Panc1 (cell line): ENCODE results near the gene FGR. TPM values are rescaled to one million over a fixed set of nuclear protein-coding genes. Genes with fewer than 3 reads are reported as not detected.

ENCODE experiments used
- ATAC-seq: fragments of 200-7000 bp; cut with Tn5 transposase; 2 replicates; pipeline ENCODE4 v1.9.1; 2020; ENCODE audit warnings: mild to moderate bottlenecking, moderate library complexity
- BruUV-seq: library from RNA; stranded (reverse); fragments of 400-500 nt; replicated peaks from 2 replicates; lab custom pipeline; 2021; lab: Mats Ljungman, UMichigan
- CTCF ChIA-PET: fragments of 300-600 bp; sonication (Branson Sonifier 250); formaldehyde crosslinking; loops from one replicate; lab custom pipeline; 2022; ENCODE audit warnings: antibody characterized with exemption; lab: Charles Lee
- POLR2A ChIA-PET: fragments of 300-600 bp; sonication (Branson Sonifier 250); formaldehyde crosslinking; loops from one replicate; lab custom pipeline; 2022; ENCODE audit warnings: antibody characterized with exemption; lab: Charles Lee
- DNase-seq: peaks from one replicate; pipeline ENCODE4 v3.0.0-alpha.2; 2010; ENCODE audit warnings: low read depth, low spot score
- H3K27ac ChIP-seq: 2 replicates; pipeline ENCODE4 v1.5.1; 2011; ENCODE audit warnings: mild to moderate bottlenecking, low read length, inconsistent platforms
- H3K27me3 ChIP-seq: fragments of 200-500 bp; sonication (Bioruptor generic); 2 replicates; pipeline ENCODE4 v1.6.0; 2014; ENCODE audit warnings: low read length, inconsistent platforms; ENCODE audit not compliant: control insufficient read depth, insufficient read depth
- H3K36me3 ChIP-seq: fragments of 200-500 bp; sonication (Bioruptor generic); 2 replicates; pipeline ENCODE4 v1.5.1; 2014; ENCODE audit warnings: inconsistent platforms, mild to moderate bottlenecking, low read length, moderate library complexity; ENCODE audit not compliant: control insufficient read depth, insufficient read depth
- H3K4me1 ChIP-seq: 2 replicates; pipeline ENCODE4 v1.5.1; 2011; ENCODE audit warnings: inconsistent platforms, mild to moderate bottlenecking, low read length, moderate library complexity; ENCODE audit not compliant: control insufficient read depth, insufficient read depth
- H3K4me3 ChIP-seq, 2 experiments: 2 replicates each; pipeline ENCODE4 v1.5.1; 2011 to 2012; ENCODE audit warnings: low read depth in 2 of 2, low read length in 2 of 2, mild to moderate bottlenecking in 2 of 2, inconsistent platforms in 1 of 2, moderate library complexity in 1 of 2
- H3K9me3 ChIP-seq: fragments of 200-500 bp; sonication (Bioruptor generic); 2 replicates; pipeline ENCODE4 v1.5.1; 2014; ENCODE audit warnings: low read depth, mild to moderate bottlenecking, inconsistent platforms, low read length, moderate library complexity; ENCODE audit not compliant: control insufficient read depth, insufficient read depth
- POLR2AphosphoS5 ChIP-seq: IDR thresholded peaks from 2 replicates; pipeline ENCODE4 v1.6.1; 2012; ENCODE audit warnings: mild to moderate bottlenecking, low read depth, low read length, moderate library complexity
- SIN3A ChIP-seq: IDR thresholded peaks from 2 replicates; pipeline ENCODE4 v1.6.1; 2012; ENCODE audit warnings: low read depth, mild to moderate bottlenecking, low read length, moderate library complexity, borderline replicate concordance; ENCODE audit not compliant: insufficient read depth
- TCF7L2 ChIP-seq: IDR thresholded peaks from 2 replicates; pipeline ENCODE4 v1.6.1; 2011; ENCODE audit warnings: mild to moderate bottlenecking, low read depth, low read length, inconsistent platforms
- in situ Hi-C: cut with HindIII; loops from 2 replicates; pipeline ENCODE4 v1.10.0; 2016; ENCODE audit warnings: low sequenced_read_pairs, low pct_unique_long_range_greater_than_20kb
- intact Hi-C: fragments of 100-400 bp; cut with micrococcal nuclease; formaldehyde crosslinking; loops from one replicate; pipeline ENCODE4 v1.10.0; 2022; ENCODE audit not compliant: unreplicated experiment
- total RNA-seq: library from RNA; stranded (reverse); gene quantifications from one replicate; pipeline ENCODE4 v1.2.1, GENCODE V29; 2021; ENCODE audit not compliant: unreplicated experiment
- TF ChIP-seq, protein P1 (sequence below), 2 experiments: IDR thresholded peaks; 2 replicates each; pipeline ENCODE4 v1.6.1; 2011 to 2012; ENCODE audit warnings: low read depth in 2 of 2, control low read depth in 1 of 2, low read length in 1 of 2, mild to moderate bottlenecking in 1 of 2, moderate library complexity in 1 of 2; ENCODE audit not compliant: insufficient read depth in 1 of 2
- TF ChIP-seq, protein P2 (sequence below): fragments of 450-650 bp; IDR thresholded peaks from 2 replicates; pipeline ENCODE4 v1.5.1; 2017; ENCODE audit warnings: mild to moderate bottlenecking

FGR gene
- total RNA-seq, 1 experiment from 2014 or later, result 0.18 TPM

DNA sequence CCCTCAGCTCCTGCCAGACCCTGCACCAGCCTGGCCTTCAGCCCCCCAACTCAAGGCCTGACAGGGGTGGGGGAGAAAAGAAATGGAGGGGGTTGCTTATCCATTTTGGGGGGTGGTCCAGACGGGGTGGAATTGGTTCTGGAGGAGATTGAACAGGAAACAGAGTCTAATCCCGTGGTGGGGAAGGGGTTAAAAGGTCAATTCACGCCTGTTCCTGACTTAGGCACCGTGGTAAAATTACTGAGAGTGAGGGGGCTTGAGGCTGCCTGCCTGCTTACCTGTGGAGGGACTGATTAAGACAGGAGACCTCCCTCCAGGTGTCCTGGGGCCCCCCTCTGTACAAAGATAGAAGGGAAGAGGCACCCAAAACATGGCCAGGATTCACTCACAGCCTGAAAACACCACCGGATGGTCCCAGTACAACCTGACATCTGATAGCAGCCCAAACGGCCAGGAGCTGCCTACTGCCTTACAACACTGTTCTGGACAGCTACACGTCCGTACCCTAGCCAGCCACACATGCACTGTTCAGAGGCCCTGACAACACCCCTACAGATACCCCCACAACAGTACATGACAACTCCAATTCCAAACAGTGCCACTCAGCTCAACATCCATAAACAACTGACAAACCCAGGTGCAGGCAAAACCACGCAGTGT, 62.8 kb downstream of the FGR start:
- DNase-seq (no peak), ATAC-seq (no peak)
- intact Hi-C loops (no loop called here), in situ Hi-C loops (no loop called here)
- Histone ChIP-seq H3K4me3 (peak overlapping the region in 1 of 2 experiments; percentile 23; a peak in 2 of 4 replicates), H3K36me3 (no peaks in the 10 kb centered on the region), H3K27ac (peak overlapping the region; percentile 91), H3K27me3 (no peaks in the 10 kb centered on the region), H3K4me1 (peaks cover 83% of the 10 kb centered on the region), H3K9me3 (no peaks in the 10 kb centered on the region)
- ChIA-PET CTCF (interaction anchor here (0.5 to 7.6 kb wide), 3 partner anchors 16 to 539 kb away, joined by 3 to 46 read pairs (median 9); no protein-coding TSS in a partner anchor), POLR2A (interaction anchor here (0.6 to 0.7 kb wide), 2 partner anchors 25 to 88 kb away, joined by 3 to 16 read pairs; no protein-coding TSS in a partner anchor)
- TF ChIP-seq, protein P1, sequence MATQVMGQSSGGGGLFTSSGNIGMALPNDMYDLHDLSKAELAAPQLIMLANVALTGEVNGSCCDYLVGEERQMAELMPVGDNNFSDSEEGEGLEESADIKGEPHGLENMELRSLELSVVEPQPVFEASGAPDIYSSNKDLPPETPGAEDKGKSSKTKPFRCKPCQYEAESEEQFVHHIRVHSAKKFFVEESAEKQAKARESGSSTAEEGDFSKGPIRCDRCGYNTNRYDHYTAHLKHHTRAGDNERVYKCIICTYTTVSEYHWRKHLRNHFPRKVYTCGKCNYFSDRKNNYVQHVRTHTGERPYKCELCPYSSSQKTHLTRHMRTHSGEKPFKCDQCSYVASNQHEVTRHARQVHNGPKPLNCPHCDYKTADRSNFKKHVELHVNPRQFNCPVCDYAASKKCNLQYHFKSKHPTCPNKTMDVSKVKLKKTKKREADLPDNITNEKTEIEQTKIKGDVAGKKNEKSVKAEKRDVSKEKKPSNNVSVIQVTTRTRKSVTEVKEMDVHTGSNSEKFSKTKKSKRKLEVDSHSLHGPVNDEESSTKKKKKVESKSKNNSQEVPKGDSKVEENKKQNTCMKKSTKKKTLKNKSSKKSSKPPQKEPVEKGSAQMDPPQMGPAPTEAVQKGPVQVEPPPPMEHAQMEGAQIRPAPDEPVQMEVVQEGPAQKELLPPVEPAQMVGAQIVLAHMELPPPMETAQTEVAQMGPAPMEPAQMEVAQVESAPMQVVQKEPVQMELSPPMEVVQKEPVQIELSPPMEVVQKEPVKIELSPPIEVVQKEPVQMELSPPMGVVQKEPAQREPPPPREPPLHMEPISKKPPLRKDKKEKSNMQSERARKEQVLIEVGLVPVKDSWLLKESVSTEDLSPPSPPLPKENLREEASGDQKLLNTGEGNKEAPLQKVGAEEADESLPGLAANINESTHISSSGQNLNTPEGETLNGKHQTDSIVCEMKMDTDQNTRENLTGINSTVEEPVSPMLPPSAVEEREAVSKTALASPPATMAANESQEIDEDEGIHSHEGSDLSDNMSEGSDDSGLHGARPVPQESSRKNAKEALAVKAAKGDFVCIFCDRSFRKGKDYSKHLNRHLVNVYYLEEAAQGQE (IDR thresholded peaks at IDR 0.05; ENCODE audit: insufficient read depth in 1 of 2, low read depth in 2 of 2, low read length in 1 of 2), result no peak
- no peak for TF ChIP-seq SIN3A
- TF ChIP-seq, protein P2, sequence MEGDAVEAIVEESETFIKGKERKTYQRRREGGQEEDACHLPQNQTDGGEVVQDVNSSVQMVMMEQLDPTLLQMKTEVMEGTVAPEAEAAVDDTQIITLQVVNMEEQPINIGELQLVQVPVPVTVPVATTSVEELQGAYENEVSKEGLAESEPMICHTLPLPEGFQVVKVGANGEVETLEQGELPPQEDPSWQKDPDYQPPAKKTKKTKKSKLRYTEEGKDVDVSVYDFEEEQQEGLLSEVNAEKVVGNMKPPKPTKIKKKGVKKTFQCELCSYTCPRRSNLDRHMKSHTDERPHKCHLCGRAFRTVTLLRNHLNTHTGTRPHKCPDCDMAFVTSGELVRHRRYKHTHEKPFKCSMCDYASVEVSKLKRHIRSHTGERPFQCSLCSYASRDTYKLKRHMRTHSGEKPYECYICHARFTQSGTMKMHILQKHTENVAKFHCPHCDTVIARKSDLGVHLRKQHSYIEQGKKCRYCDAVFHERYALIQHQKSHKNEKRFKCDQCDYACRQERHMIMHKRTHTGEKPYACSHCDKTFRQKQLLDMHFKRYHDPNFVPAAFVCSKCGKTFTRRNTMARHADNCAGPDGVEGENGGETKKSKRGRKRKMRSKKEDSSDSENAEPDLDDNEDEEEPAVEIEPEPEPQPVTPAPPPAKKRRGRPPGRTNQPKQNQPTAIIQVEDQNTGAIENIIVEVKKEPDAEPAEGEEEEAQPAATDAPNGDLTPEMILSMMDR, result no peak
- no peak for TF ChIP-seq TCF7L2
- no peak for TF ChIP-seq POLR2AphosphoS5
- no TSS peak for BruUV-seq

DNA sequence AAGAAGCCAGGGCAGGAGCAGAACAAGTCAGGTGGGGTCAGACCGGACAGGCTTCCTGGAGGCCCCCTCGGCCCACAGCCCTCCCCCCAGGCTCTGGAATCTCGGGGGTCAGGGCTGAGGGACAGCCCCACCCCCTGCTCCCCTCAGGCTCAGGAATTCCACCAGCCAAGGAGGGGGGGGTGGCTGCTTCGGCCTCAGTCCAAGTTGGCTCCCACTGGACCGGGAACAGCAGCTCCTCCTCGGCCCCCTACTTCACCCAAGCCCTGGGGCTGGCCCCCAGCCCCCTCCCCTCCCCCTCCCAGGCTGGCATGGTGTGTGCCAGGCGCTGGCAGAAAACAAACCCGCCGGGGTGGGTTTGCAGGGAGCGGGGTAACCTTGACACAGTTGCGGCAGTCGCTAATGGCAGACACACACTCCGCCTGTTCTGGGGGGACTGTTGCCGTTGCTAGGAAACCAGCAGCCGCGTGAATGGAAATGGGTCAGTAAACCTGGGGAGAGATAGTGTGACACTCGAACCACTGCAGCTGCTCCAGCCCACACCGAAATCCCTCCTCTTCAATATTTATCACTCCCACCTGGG, 63.5 kb downstream of the FGR start:
- TF ChIP-seq, protein P1 (IDR thresholded peaks at IDR 0.05; ENCODE audit: insufficient read depth in 1 of 2, low read depth in 2 of 2, low read length in 1 of 2), result no peak
- no peak for TF ChIP-seq TCF7L2
- intact Hi-C loops (no loop called here), in situ Hi-C loops (no loop called here)
- Histone ChIP-seq H3K27me3 (no peaks in the 10 kb centered on the region), H3K27ac (peak overlapping the region; percentile 91), H3K4me3 (peak overlapping the region in 1 of 2 experiments; percentile 16; a peak in 1 of 4 replicates), H3K9me3 (no peaks in the 10 kb centered on the region), H3K4me1 (peaks cover 83% of the 10 kb centered on the region), H3K36me3 (no peaks in the 10 kb centered on the region)
- no TSS peak for BruUV-seq
- DNase-seq (no peak), ATAC-seq (no peak)
- POLR2A ChIA-PET, result interaction anchor here (0.6 to 0.7 kb wide), 3 partner anchors 26 to 89 kb away, joined by 3 to 16 read pairs (median 4); no protein-coding TSS in a partner anchor
- CTCF ChIA-PET, result interaction anchor here (1.0 to 7.6 kb wide), 3 partner anchors 15 to 30 kb away, joined by 3 to 46 read pairs (median 3); no protein-coding TSS in a partner anchor
